Measurements from ENCODE around the gene FKTN.

DNA sequence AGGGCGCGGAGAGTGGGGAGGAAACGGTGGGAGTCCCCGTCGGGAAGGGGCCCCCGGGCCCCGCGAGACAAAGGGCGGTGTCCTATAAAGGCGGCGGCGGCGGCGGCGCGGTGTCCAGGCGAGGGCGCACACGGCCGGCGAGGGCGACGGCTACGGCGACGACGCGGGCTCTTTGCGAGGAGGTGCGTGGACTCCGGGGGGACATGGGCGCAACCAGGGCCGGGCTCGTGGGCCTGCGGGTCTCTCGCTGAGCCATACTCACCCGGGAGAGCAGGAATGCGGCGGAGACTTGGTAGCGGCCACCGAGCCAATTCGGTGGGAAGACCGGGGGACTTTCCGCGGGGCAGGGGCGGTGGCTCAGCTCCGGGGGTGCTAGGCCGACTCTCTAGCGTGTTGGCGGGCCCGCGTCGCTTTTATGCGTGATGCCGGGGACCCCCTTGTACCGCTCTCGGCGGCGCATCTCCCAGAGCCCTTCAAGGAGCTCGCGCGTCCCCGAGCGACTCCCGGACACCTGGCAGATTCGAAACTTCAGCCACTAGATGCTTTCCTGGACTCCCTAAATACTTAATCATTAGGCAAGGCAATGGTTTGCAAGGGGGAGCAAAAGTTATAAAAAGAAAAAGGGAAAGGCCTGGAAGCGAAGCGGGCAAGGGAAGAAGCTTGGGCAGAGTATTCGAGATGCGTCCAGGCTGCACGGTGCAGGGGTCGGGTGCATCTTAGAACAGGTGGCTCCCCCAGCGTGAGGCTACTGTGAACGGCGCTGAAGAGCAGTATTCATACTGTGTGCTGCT, 98.4 kb downstream of the FKTN start:
- TF ChIP-seq, protein P1, sequence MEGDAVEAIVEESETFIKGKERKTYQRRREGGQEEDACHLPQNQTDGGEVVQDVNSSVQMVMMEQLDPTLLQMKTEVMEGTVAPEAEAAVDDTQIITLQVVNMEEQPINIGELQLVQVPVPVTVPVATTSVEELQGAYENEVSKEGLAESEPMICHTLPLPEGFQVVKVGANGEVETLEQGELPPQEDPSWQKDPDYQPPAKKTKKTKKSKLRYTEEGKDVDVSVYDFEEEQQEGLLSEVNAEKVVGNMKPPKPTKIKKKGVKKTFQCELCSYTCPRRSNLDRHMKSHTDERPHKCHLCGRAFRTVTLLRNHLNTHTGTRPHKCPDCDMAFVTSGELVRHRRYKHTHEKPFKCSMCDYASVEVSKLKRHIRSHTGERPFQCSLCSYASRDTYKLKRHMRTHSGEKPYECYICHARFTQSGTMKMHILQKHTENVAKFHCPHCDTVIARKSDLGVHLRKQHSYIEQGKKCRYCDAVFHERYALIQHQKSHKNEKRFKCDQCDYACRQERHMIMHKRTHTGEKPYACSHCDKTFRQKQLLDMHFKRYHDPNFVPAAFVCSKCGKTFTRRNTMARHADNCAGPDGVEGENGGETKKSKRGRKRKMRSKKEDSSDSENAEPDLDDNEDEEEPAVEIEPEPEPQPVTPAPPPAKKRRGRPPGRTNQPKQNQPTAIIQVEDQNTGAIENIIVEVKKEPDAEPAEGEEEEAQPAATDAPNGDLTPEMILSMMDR (IDR thresholded peaks at IDR 0.05; ENCODE audit: low read depth, low read length) = no peak
- TF ChIP-seq POLR2A (IDR thresholded peaks at IDR 0.05; ENCODE audit: extremely low read depth, insufficient read length) = no peak
- TF ChIP-seq, protein P2, sequence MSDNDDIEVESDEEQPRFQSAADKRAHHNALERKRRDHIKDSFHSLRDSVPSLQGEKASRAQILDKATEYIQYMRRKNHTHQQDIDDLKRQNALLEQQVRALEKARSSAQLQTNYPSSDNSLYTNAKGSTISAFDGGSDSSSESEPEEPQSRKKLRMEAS (IDR thresholded peaks at IDR 0.05; ENCODE audit: low read depth, low read length) = no peak
